ENCODE data around the gene CENPO.

CENPO gene

DNA sequence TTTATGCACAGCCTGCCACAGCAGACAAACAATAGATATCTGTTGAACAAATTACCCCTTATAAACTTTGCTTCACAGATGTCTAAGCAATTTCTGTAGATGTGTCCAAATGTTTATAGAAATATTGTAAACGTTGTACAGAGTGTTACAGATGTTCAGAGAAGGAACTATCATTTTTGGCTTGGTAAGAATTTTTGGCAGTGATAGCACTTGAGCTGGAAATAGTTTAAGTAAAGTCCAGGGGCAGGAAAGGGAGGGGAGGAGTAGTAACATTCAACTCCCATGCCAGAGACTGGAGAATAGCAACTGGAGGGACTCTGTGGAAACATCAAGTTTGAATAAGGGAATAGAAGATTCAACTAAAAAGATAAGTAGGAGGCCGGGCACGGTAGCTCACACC lies 4.4 kb upstream of the CENPO start:
- H3K27ac ChIP-seq (ENCODE audit: low read length), result no peak overlapping the region

GRCh38 chr2:24791452-24791851 lies 1.8 kb upstream of the CENPO start:
- no peaks in the 10 kb centered on the region for H4K20me1 ChIP-seq (ENCODE audit: insufficient read depth, low read length)
- H3K9me3 ChIP-seq (replicated peaks; ENCODE audit: insufficient read depth, low read length), result no peaks in the 10 kb centered on the region
- TF ChIP-seq CTCF (IDR thresholded peaks at IDR 0.05; ENCODE audit: low read length) (no peak), EZH2phosphoT487 (IDR thresholded peaks at IDR 0.05; ENCODE audit: low read length) (no peak), EZH2 (optimal IDR thresholded peaks at IDR 0.05; ENCODE audit: low read depth, low read length) (no peak)
- peaks cover 32% of the 10 kb centered on the region for H3K79me2 ChIP-seq (ENCODE audit: low read length)
- no peak overlapping the region for H2AFZ ChIP-seq (ENCODE audit: low read length)
- H3K4me2 ChIP-seq (ENCODE audit: low read depth, low read length), result no peak overlapping the region
- no peaks in the 10 kb centered on the region for H3K27me3 ChIP-seq (replicated peaks; ENCODE audit: insufficient read depth, low read length)
- no peak for DNase-seq
- H3K27ac ChIP-seq (ENCODE audit: low read length), result no peak overlapping the region
- no peak overlapping the region for H3K9ac ChIP-seq (ENCODE audit: low read length)
- no peaks in the 10 kb centered on the region for H3K4me1 ChIP-seq (ENCODE audit: low read length)
- no peaks in the 10 kb centered on the region for H3K36me3 ChIP-seq (replicated peaks; ENCODE audit: insufficient read depth, low read length)
- no peaks in the 10 kb centered on the region for H3K9me2 ChIP-seq (replicated peaks; ENCODE audit: insufficient read depth, low read length)
- H3K4me3 ChIP-seq (ENCODE audit: low read length), result no peak overlapping the region
- H3F3A ChIP-seq (ENCODE audit: insufficient read depth, low read length), result peaks cover 6% of the 10 kb centered on the region; the same call in 1 of the 2 replicates

More for the DNA sequence above, 4.4 kb upstream of the CENPO start:
- no peak overlapping the region for H3K4me2 ChIP-seq (ENCODE audit: low read depth, low read length)
- TF ChIP-seq EZH2 (optimal IDR thresholded peaks at IDR 0.05; ENCODE audit: low read depth, low read length) (no peak), EZH2phosphoT487 (IDR thresholded peaks at IDR 0.05; ENCODE audit: low read length) (no peak)
- H2AFZ ChIP-seq (ENCODE audit: low read length), result no peak overlapping the region
- no peak overlapping the region for H3K4me3 ChIP-seq (ENCODE audit: low read length)
- peaks cover 6% of the 10 kb centered on the region; the same call in 1 of the 2 replicates for H3F3A ChIP-seq (ENCODE audit: insufficient read depth, low read length)
- no peak for DNase-seq
- H3K9me3 ChIP-seq (replicated peaks; ENCODE audit: insufficient read depth, low read length), result no peaks in the 10 kb centered on the region
- H3K79me2 ChIP-seq (ENCODE audit: low read length), result peaks cover 5% of the 10 kb centered on the region
- no peak overlapping the region for H3K9ac ChIP-seq (ENCODE audit: low read length)
- no peaks in the 10 kb centered on the region for H3K9me2 ChIP-seq (replicated peaks; ENCODE audit: insufficient read depth, low read length)
- H3K4me1 ChIP-seq (ENCODE audit: low read length), result no peaks in the 10 kb centered on the region
- H3K27me3 ChIP-seq (replicated peaks; ENCODE audit: insufficient read depth, low read length), result no peaks in the 10 kb centered on the region
- H3K36me3 ChIP-seq (replicated peaks; ENCODE audit: insufficient read depth, low read length), result no peaks in the 10 kb centered on the region
- H4K20me1 ChIP-seq (ENCODE audit: insufficient read depth, low read length), result no peaks in the 10 kb centered on the region

DNA sequence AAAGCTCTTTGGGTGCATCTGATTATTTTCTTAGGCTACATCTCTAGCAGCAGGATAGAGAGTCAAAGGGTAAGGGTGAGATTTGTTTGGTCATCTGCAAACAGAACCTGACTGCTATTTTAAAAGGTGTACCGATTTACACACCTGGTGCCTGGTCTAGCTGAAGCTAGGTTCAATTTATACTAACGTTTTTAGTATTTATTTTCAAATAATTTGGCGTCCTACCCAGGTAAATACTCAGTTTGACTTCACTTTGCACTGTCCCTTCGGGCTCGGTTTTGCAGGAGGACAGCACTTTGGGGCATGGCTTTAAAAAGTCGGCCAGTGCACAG lies 717 bp upstream of the CENPO start:
- Histone ChIP-seq H3K9me3 (replicated peaks; ENCODE audit: insufficient read depth, low read length) (no peaks in the 10 kb centered on the region), H3K4me3 (ENCODE audit: low read length) (peak overlapping the region; percentile 99), H3K79me2 (ENCODE audit: low read length) (peaks cover 42% of the 10 kb centered on the region), H3K36me3 (replicated peaks; ENCODE audit: insufficient read depth, low read length) (no peaks in the 10 kb centered on the region), H2AFZ (ENCODE audit: low read length) (peak overlapping the region; percentile 96), H3F3A (ENCODE audit: insufficient read depth, low read length) (peaks cover 6% of the 10 kb centered on the region; the same call in 1 of the 2 replicates), H3K4me1 (ENCODE audit: low read length) (no peaks in the 10 kb centered on the region), H3K4me2 (ENCODE audit: low read depth, low read length) (peak overlapping the region; percentile 94), H4K20me1 (ENCODE audit: insufficient read depth, low read length) (no peaks in the 10 kb centered on the region), H3K9ac (ENCODE audit: low read length) (peak overlapping the region; percentile 99), H3K9me2 (replicated peaks; ENCODE audit: insufficient read depth, low read length) (no peaks in the 10 kb centered on the region), H3K27ac (ENCODE audit: low read length) (peak overlapping the region; percentile 90; the same call in 1 of the 2 replicates), H3K27me3 (replicated peaks; ENCODE audit: insufficient read depth, low read length) (no peaks in the 10 kb centered on the region)
- TF ChIP-seq EZH2phosphoT487 (IDR thresholded peaks at IDR 0.05; ENCODE audit: low read length) (no peak), CTCF (IDR thresholded peaks at IDR 0.05; ENCODE audit: low read length) (no peak), EZH2 (optimal IDR thresholded peaks at IDR 0.05; ENCODE audit: low read depth, low read length) (no peak)
- DNase-seq, result no peak

GRCh38 chr2:24793761-24794435 lies 673 bp downstream of the CENPO start:
- Histone ChIP-seq H3K27me3 (replicated peaks; ENCODE audit: insufficient read depth, low read length) (no peaks in the 10 kb centered on the region), H3K27ac (ENCODE audit: low read length) (peak overlapping the region; percentile 90; the same call in 1 of the 2 replicates), H2AFZ (ENCODE audit: low read length) (peak overlapping the region; percentile 86), H3K4me3 (ENCODE audit: low read length) (peak overlapping the region; percentile 99), H3K9me2 (replicated peaks; ENCODE audit: insufficient read depth, low read length) (no peaks in the 10 kb centered on the region), H3K36me3 (replicated peaks; ENCODE audit: insufficient read depth, low read length) (no peaks in the 10 kb centered on the region), H3K9ac (ENCODE audit: low read length) (peak overlapping the region; percentile 99), H3K9me3 (replicated peaks; ENCODE audit: insufficient read depth, low read length) (no peaks in the 10 kb centered on the region), H3K79me2 (ENCODE audit: low read length) (peaks cover 56% of the 10 kb centered on the region), H3F3A (ENCODE audit: insufficient read depth, low read length) (peaks cover 6% of the 10 kb centered on the region; the same call in 1 of the 2 replicates), H3K4me1 (ENCODE audit: low read length) (no peaks in the 10 kb centered on the region), H4K20me1 (ENCODE audit: insufficient read depth, low read length) (no peaks in the 10 kb centered on the region), H3K4me2 (ENCODE audit: low read depth, low read length) (peak overlapping the region; percentile 94)
- TF ChIP-seq CTCF (IDR thresholded peaks at IDR 0.05; ENCODE audit: low read length), result no peak
- no peak for TF ChIP-seq EZH2phosphoT487 (IDR thresholded peaks at IDR 0.05; ENCODE audit: low read length)
- no peak for TF ChIP-seq EZH2 (optimal IDR thresholded peaks at IDR 0.05; ENCODE audit: low read depth, low read length)
- DNase-seq, result peak; percentile 18
